ENCODE data around the gene INPP1. TPM values are rescaled to one million over a fixed set of nuclear protein-coding genes. Genes with fewer than 3 reads are reported as not detected.

The INPP1 gene
- total RNA-seq, 1 experiment from 2014 or later: 4.3 TPM

DNA sequence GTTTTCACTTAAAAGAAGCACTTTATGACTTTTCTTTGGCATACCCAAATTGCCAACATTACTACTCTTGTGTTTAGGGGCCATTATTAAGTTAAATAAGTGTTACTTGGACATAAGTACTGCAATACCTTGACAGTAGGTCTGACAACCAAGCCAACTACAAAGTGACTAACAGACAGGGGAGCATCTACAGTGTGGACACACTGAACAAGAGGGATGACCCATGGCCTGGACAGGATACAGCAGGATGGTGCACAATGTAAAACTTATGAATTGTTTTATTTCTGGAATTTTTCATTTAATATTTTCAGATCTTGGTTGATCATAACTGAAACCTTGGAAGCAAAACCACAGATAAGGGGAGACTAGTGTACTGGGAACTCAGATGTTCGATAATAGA, 4.0 kb upstream of the INPP1 start:
- H3K56ac ChIP-seq (ENCODE audit: insufficient read length, low read depth, low read length): no peak overlapping the region
- no peaks in the 10 kb centered on the region; a peak in 1 of 5 replicates for H3K9me3 Mint-ChIP-seq
- no peaks in the 10 kb centered on the region for H3K79me1 ChIP-seq (ENCODE audit: insufficient read depth, low read depth, low read length, poor library complexity, severe bottlenecking)
- H2BK120ac ChIP-seq (ENCODE audit: low read depth, low read length, poor library complexity, severe bottlenecking): no peak overlapping the region
- H3K9ac ChIP-seq (ENCODE audit: extremely low read depth, insufficient read length, low read length): no peak overlapping the region
- no peaks in the 10 kb centered on the region for H3K27me3 ChIP-seq (ENCODE audit: insufficient read depth, low read length)
- H2BK5ac ChIP-seq (ENCODE audit: insufficient read length, low read length): no peak overlapping the region
- H4K91ac ChIP-seq (ENCODE audit: insufficient read length, low read depth, low read length): no peak overlapping the region
- peaks cover 2% of the 10 kb centered on the region; the same call in 1 of the 2 replicates for H3K4me1 ChIP-seq (ENCODE audit: insufficient read depth, low read length)
- no peak overlapping the region for H3K18ac ChIP-seq (ENCODE audit: insufficient read length, low read depth, low read length)
- no peak overlapping the region for H3T11ph ChIP-seq (ENCODE audit: low read length)
- no peak for DNase-seq
- H3K36me3 Mint-ChIP-seq (ENCODE audit: insufficient read depth in 1 of 3, low read depth in 3 of 3): peaks cover 0 to under 1% (median 0%) of the 10 kb centered on the region in 3 experiments; a peak in 1 of 7 replicates
- H2AFZ ChIP-seq (ENCODE audit: low read length): no peak overlapping the region
- peaks cover 14 to 16% of the 10 kb centered on the region in 2 experiments for H3K4me1 Mint-ChIP-seq
- H3K14ac ChIP-seq (ENCODE audit: insufficient read depth, low read length): no peak overlapping the region
- no peak overlapping the region for H3K27ac Mint-ChIP-seq
- no peak overlapping the region for H2BK12ac ChIP-seq (ENCODE audit: insufficient read length, low read depth, low read length)
- no peak overlapping the region for H3K27ac ChIP-seq (ENCODE audit: insufficient read length, low read depth, low read length)
- peaks cover 6% of the 10 kb centered on the region for H3K23me2 ChIP-seq (ENCODE audit: insufficient read length, low read depth, low read length, poor library complexity, severe bottlenecking)
- no peaks in the 10 kb centered on the region for H4K20me1 ChIP-seq (ENCODE audit: control insufficient read depth, insufficient read depth, insufficient read length)
- H3K4me2 ChIP-seq (ENCODE audit: insufficient read depth, insufficient read length, low read length): no peak overlapping the region
- H2AK5ac ChIP-seq (ENCODE audit: insufficient read length, low read length): no peak overlapping the region
- TF ChIP-seq CTCF (conservative IDR thresholded peaks at IDR 0.05): no peak
- H3K27me3 Mint-ChIP-seq (ENCODE audit: low read depth): peaks cover 18% of the 10 kb centered on the region
- H3K4me3 Mint-ChIP-seq: no peak overlapping the region
- H3K4ac ChIP-seq (ENCODE audit: low read depth, low read length): no peak overlapping the region
- no peak overlapping the region for H4K5ac ChIP-seq (ENCODE audit: insufficient read length, low read depth, low read length)
- no CpG with 5 or more reads among the region's 1 CpG for WGBS (ENCODE audit: extremely low coverage, insufficient read length, low lambda C conversion rate)
- no peak overlapping the region for H2BK15ac ChIP-seq (ENCODE audit: low read depth, low read length)
- H3K23ac ChIP-seq (ENCODE audit: insufficient read length, low read depth, low read length): no peak overlapping the region
- no peak overlapping the region for H4K8ac ChIP-seq (replicated peaks; ENCODE audit: insufficient read length, low read depth, low read length)
- H3K79me2 ChIP-seq (ENCODE audit: insufficient read depth, low read length): no peaks in the 10 kb centered on the region
- H2BK20ac ChIP-seq (ENCODE audit: low read depth, low read length, poor library complexity, severe bottlenecking): no peak overlapping the region
- no peaks in the 10 kb centered on the region for H3K9me3 ChIP-seq (ENCODE audit: control insufficient read depth, low read depth, low read length)

Data from H9 (cell line).